B cell (primary cell): ENCODE results near the gene SCN8A. TPM values are rescaled to one million over a fixed set of nuclear protein-coding genes. Genes with fewer than 3 reads are reported as not detected.

Experiments used
- ATAC-seq: fragments of 200-7000 bp; cut with Tn5 transposase; one replicate; pipeline ENCODE4 v1.10.0; 2021; ENCODE audit warnings: low read depth, mild to moderate bottlenecking, moderate number of reproducible peaks, moderate library complexity
- CTCF ChIA-PET: fragments of 350-600 bp; sonication (Branson Sonifier 250); formaldehyde crosslinking; loops from one replicate; lab custom pipeline; 2021; ENCODE audit warnings: antibody characterized with exemption, inconsistent platforms; lab: Charles Lee
- POLR2A ChIA-PET: fragments of 350-600 bp; sonication (Branson Sonifier 250); formaldehyde crosslinking; loops from one replicate; lab custom pipeline; 2021; ENCODE audit warnings: antibody characterized with exemption; lab: Charles Lee
- DNase-seq: peaks from one replicate; pipeline ENCODE4 v3.0.0; 2013
- H2AFZ ChIP-seq: 2 replicates; pipeline ENCODE4 v1.6.1; 2012; ENCODE audit warnings: mild to moderate bottlenecking, low read depth, low read length; ENCODE audit not compliant: insufficient read depth, poor library complexity, severe bottlenecking
- H3K27ac ChIP-seq, 2 donors: 1 replicate in 1 of 2; 2 replicates in 1 of 2; pipeline ENCODE4 v1.5.1; 2012 to 2013; ENCODE audit warnings: low read length in 2 of 2, mild to moderate bottlenecking in 2 of 2, moderate library complexity in 1 of 2
- H3K27me3 ChIP-seq, 4 experiments: fragments of 200-600 bp in 1 of 4; sonication (generic) in 1 of 4; replicated peaks in 1 of 4; 1 replicate in 2 of 4; 2 replicates in 2 of 4; pipeline versions ENCODE4 v1.6.1 to v1.7.0; 2013 to 2016; ENCODE audit warnings: low read length in 3 of 4, mild to moderate bottlenecking in 2 of 4, mixed read lengths in 1 of 4, moderate library complexity in 1 of 4; ENCODE audit not compliant: insufficient read depth in 4 of 4, control insufficient read depth in 3 of 4; ENCODE audit errors: control extremely low read depth in 1 of 4
- H3K36me3 ChIP-seq, 2 experiments: replicated peaks in 1 of 2; 1 replicate in 1 of 2; 2 replicates in 1 of 2; pipeline versions ENCODE4 v1.6.1 to v1.7.1; 2013; ENCODE audit warnings: low read length in 1 of 2; ENCODE audit not compliant: insufficient read depth in 2 of 2, control insufficient read depth in 1 of 2; ENCODE audit errors: control extremely low read depth in 1 of 2, extremely low read depth in 1 of 2
- H3K4me1 ChIP-seq, 2 donors: fragments of 200-600 bp in 1 of 2; sonication (generic) in 1 of 2; 1 replicate in 1 of 2; 2 replicates in 1 of 2; pipeline versions ENCODE4 v1.5.1 to v1.6.1; 2013 to 2017; ENCODE audit warnings: low read length in 2 of 2; ENCODE audit not compliant: control insufficient read depth in 2 of 2, insufficient read depth in 2 of 2
- H3K4me2 ChIP-seq: replicated peaks from 2 replicates; pipeline ENCODE3; 2012; ENCODE audit warnings: mild to moderate bottlenecking, low read depth, low read length; ENCODE audit not compliant: poor library complexity, severe bottlenecking
- H3K4me3 ChIP-seq, 5 experiments: fragments of 200-600 bp in 1 of 5; sonication (generic) in 1 of 5; 1 replicate in 3 of 5; 2 replicates in 2 of 5; pipeline versions ENCODE4 v1.5.1 to v1.7.0; 2011 to 2016; ENCODE audit warnings: low read length in 4 of 5, mild to moderate bottlenecking in 4 of 5, low read depth in 2 of 5, control low read depth in 1 of 5, moderate library complexity in 1 of 5; ENCODE audit not compliant: insufficient read depth in 1 of 5; ENCODE audit errors: control extremely low read depth in 1 of 5, extremely low read depth in 1 of 5
- H3K79me2 ChIP-seq: fragments of 200-600 bp; sonication (generic); one replicate; pipeline ENCODE4 v1.6.0; 2016; ENCODE audit warnings: low read length; ENCODE audit not compliant: control insufficient read depth, insufficient read depth
- H3K9ac ChIP-seq: fragments of 200-600 bp; sonication (generic); 2 replicates; pipeline ENCODE4 v1.6.1; 2017; ENCODE audit warnings: mild to moderate bottlenecking, low read length, moderate library complexity
- H3K9me3 ChIP-seq, 3 donors: one replicate each; pipeline versions ENCODE4 v1.6.1 to v1.7.1; 2013; ENCODE audit warnings: low read length in 2 of 3; ENCODE audit not compliant: control insufficient read depth in 2 of 3, insufficient read depth in 1 of 3; ENCODE audit errors: control extremely low read depth in 1 of 3
- H4K20me1 ChIP-seq: 2 replicates; pipeline ENCODE4 v1.6.0; 2012; ENCODE audit warnings: mild to moderate bottlenecking, low read length; ENCODE audit not compliant: insufficient read depth, control insufficient read depth, poor library complexity, severe bottlenecking
- H3K27ac Mint-ChIP-seq: one replicate; pipeline ENCODE4 v1.8.0; 2021; ENCODE audit warnings: mixed read lengths
- H3K27me3 Mint-ChIP-seq: one replicate; pipeline ENCODE4 v1.8.0; 2021; ENCODE audit warnings: mixed read lengths
- H3K4me1 Mint-ChIP-seq: one replicate; pipeline ENCODE4 v1.8.0; 2021; ENCODE audit warnings: mixed read lengths
- H3K4me3 Mint-ChIP-seq: one replicate; pipeline ENCODE4 v1.8.0; 2021; ENCODE audit warnings: mixed read lengths
- H3K9me3 Mint-ChIP-seq: one replicate; pipeline ENCODE4 v1.8.0; 2022; ENCODE audit warnings: mixed read lengths; ENCODE audit not compliant: insufficient read depth
- CTCF ChIP-seq: fragments of 200-600 bp; IDR thresholded peaks from one replicate; pipeline ENCODE4 v1.8.0; 2022; ENCODE audit warnings: antibody characterized with exemption, mild to moderate bottlenecking
- EZH2 ChIP-seq: IDR thresholded peaks from 2 replicates; pipeline ENCODE4 v1.6.1; 2012; ENCODE audit warnings: borderline replicate concordance, low read depth, mild to moderate bottlenecking, moderate library complexity, low read length; ENCODE audit not compliant: insufficient read depth, poor library complexity, severe bottlenecking
- WGBS: methylation state at CpG from one replicate; pipeline ENCODE4 v1.1.5; 2013; ENCODE audit warnings: missing lambda C conversion rate; ENCODE audit not compliant: insufficient coverage; 5-methylcytosine and 5-hydroxymethylcytosine counted together
- intact Hi-C: fragments of 100-400 bp; cut with micrococcal nuclease; formaldehyde crosslinking; loops from one replicate; pipeline ENCODE4 v1.10.0; 2022
- polyA plus RNA-seq: library from polyadenylated mRNA; depleted of rRNA; stranded (reverse); fragments of >200 nt; gene quantifications from 2 replicates; pipeline ENCODE4 v1.2.3, GENCODE V29; 2012
- total RNA-seq, 2 donors: library from RNA; stranded (reverse); fragments of 120-200 nt in 1 of 2; gene quantifications; 1 replicate in 1 of 2; 2 replicates in 1 of 2; pipeline versions ENCODE4 v1.2.3 to v1.2.4, GENCODE V29; 2013 to 2022

Gene SCN8A
- total and polyA plus RNA-seq, 2 donors (not counting 1 experiment from before 2014, with no cell fraction given), result 0.78 to 1.0 TPM

- intact Hi-C loops, result no loop called here
- WGBS, result 43% methylated on average over 1 of the region's 2 CpGs
- H4K20me1 ChIP-seq, result no peaks in the 10 kb centered on the region
- H2AFZ ChIP-seq, result no peak overlapping the region
- no peak overlapping the region for H3K27ac ChIP-seq
- no peaks in the 10 kb centered on the region for H3K4me1 Mint-ChIP-seq
- ChIA-PET POLR2A (no interaction called here), CTCF (no interaction called here)
- no peak overlapping the region for H3K27ac Mint-ChIP-seq
- peaks cover 16% of the 10 kb centered on the region for H3K27me3 Mint-ChIP-seq
- H3K9me3 Mint-ChIP-seq, result no peaks in the 10 kb centered on the region
- no peak overlapping the region for H3K4me3 Mint-ChIP-seq
- no peaks in the 10 kb centered on the region for H3K27me3 ChIP-seq
- H3K9ac ChIP-seq, result no peak overlapping the region
- ATAC-seq (no peak), DNase-seq (no peak)
- no peak for TF ChIP-seq CTCF
- TF ChIP-seq EZH2, result no peak
- H3K36me3 ChIP-seq, result no peaks in the 10 kb centered on the region
- no peaks in the 10 kb centered on the region for H3K79me2 ChIP-seq
- no peaks in the 10 kb centered on the region for H3K9me3 ChIP-seq
- no peak overlapping the region for H3K4me2 ChIP-seq
- no peaks in the 10 kb centered on the region for H3K4me1 ChIP-seq
- no peak overlapping the region for H3K4me3 ChIP-seq
Measured at GRCh38 chr12:51777457-51777856, 186.4 kb downstream of the SCN8A start.

GRCh38 chr12:51777973-51778372, 186.9 kb downstream of the SCN8A start:
- H3K9me3 ChIP-seq, result no peaks in the 10 kb centered on the region
- no peak overlapping the region for H3K27ac Mint-ChIP-seq
- CTCF ChIA-PET, result no interaction called here
- H3K4me2 ChIP-seq, result no peak overlapping the region
- H3K4me1 ChIP-seq, result no peaks in the 10 kb centered on the region
- H3K9ac ChIP-seq, result no peak overlapping the region
- H3K4me3 ChIP-seq, result no peak overlapping the region
- ATAC-seq, result no peak
- H3K27ac ChIP-seq, result no peak overlapping the region
- H3K4me3 Mint-ChIP-seq, result no peak overlapping the region
- 100% methylated on average over 1 of the region's 3 CpGs for WGBS
- H4K20me1 ChIP-seq, result no peaks in the 10 kb centered on the region
- no peaks in the 10 kb centered on the region for H3K4me1 Mint-ChIP-seq
- H3K36me3 ChIP-seq, result no peaks in the 10 kb centered on the region
- H2AFZ ChIP-seq, result no peak overlapping the region
- no peaks in the 10 kb centered on the region for H3K79me2 ChIP-seq
- peaks cover 18% of the 10 kb centered on the region for H3K27me3 Mint-ChIP-seq
- intact Hi-C loops, result no loop called here
- TF ChIP-seq EZH2, result no peak
- no peak for TF ChIP-seq CTCF
- no peaks in the 10 kb centered on the region for H3K27me3 ChIP-seq
- POLR2A ChIA-PET, result no interaction called here
- no peak for DNase-seq
- H3K9me3 Mint-ChIP-seq, result no peaks in the 10 kb centered on the region
